Stimulated activated CD4-positive, alpha-beta T cell treated with anti-CD3 and anti-CD28 coated beads, Interleukin-15, amount 100 ng/mL, for 1 hour (primary cell): ENCODE data around the gene SERPINB11.
"Not testable (repeated sequence)": the region's sequence is repeated elsewhere in the genome, so short reads cannot be mapped to it uniquely, and the experiment has no call there.

Source experiments
- DNase-seq, 2 donors: peaks; one replicate each; pipeline ENCODE4 v3.0.0-alpha.2; 2020; ENCODE audit warnings: low read depth in 1 of 2, low spot score in 1 of 2

Gene SERPINB11

DNA sequence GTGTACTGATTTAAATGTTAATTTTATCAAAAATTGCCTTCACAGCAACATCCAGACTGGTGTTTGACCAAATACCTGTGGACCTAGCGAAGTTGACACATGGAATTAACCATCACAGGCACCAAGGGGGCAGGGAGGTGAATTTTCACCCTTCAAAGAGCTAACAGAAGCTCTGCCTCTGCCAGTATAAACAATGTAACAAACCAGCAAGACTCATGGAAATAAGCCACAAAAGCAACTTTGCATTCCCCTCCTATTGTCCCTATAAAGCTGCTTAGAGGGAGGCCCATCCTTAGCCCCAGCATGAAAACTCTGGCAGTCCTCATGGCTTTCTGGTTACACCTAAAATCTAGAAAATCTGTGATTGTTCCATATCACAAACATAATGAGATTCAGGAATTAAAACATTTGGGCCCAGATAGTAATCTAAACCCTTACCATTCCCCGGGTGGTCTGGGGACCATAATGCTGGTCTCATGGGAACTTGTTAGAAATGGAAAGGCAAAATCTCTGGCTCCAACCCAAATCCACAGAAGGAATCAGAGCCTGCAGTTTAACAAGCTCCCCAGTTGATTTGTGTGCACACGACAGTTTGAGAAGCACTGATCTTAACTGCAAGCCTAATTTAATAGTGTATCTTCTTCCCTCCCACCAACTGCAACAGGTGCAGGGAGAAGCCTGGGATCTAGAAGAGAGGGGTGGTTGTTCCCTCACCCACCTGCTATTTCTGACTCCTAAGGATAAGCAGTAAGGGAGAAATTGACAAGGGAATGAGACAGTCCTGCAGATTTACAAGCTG lies 23.1 kb downstream of the SERPINB11 start:
- no peak for DNase-seq

DNA sequence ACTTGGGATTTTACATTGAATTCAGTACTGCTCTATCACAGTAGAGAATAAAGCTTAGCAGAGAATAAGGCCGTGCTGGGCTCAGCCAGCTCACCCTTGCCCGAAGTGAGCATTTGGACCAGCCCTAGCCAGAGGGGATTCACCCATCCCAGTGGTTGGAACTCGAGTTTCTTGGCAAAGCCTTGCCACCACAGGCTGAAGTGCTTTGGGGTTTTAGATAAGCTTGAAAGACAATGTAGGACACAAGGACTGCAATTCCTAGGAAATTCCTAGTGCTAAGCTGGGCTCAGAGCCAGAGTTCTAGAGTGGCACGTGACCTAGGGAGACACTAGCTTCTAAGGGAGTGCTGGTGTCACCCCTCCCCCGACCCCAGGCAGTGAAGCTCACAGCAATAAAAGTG lies 28.0 kb downstream of the SERPINB11 start:
- DNase-seq = no peak

DNA sequence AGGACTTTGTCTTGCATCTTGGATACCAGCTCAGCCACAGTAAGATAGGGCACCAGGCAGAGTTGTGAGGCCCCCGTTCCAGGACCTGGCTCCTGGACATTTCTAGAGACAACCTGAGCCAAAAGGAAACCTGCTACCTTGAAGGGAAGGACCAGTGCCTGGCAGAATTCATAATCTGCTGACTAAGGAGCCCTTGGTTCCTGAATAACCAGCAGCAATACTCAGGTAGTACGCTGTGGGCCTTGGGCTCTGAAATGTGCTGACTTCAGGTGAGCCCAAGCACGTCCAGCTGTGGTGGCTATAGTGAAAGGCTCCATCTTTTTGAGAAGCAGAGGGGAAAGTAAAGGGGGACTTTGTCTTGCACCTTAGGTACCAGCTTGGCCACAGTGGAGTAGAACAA lies 28.5 kb downstream of the SERPINB11 start:
- no peak for DNase-seq

DNA sequence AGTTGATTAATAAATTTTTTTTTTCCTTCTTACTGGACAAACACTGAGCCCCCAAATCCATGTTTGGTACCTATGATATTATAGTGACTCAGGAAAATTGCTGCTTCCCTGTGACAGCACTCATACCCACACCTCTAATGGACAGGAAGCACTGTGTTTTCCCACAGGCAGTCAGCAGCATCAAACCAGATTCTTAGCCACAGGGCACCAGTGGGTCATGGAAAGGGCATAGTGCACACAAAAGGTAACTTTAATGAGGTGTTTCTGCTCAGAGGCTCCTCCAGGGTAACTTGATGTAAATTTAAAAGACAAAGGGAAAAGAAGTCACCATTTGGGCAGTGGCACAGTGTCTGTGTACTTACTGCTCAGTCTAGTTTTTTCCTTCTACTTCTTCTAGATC lies 34.1 kb downstream of the SERPINB11 start:
- no peak for DNase-seq

DNA sequence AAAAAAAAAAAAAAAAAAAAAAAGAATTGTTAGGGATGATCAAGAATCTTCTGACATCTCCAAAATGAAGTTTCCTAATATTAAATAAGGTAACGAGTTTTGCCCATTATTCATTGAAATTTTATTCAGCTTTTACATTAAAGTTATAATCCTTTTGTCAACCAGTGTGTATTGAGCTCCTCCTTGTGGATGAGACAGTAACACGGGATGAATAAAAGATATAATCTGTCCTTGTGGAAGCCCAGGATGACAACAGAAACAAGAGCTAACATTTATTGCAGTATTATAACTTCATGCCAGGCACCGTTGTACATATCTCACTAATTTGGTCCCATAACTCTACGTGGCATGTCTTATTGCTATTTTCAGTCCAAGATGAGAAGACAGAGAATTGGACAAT lies 39.0 kb downstream of the SERPINB11 start:
- DNase-seq = no peak

DNA sequence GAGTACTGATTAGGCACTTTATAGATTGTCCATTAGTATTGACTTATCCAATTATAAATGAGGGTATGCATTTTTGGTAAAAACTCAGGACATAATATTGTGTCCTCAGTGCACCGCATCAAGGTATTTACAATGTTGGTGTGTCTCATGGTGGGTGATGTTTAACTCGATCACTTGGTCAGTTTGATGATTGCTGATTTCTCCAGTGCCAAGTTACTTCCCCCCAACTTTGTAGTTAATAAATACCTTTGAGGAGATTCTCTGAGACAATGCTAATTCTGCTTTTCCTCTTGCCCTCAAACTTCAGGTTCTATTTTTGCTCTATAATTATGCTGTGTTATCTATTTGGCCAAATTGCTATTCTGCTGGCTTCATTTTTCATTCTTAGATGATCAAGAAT lies 44.2 kb downstream of the SERPINB11 start:
- no peak for DNase-seq

DNA sequence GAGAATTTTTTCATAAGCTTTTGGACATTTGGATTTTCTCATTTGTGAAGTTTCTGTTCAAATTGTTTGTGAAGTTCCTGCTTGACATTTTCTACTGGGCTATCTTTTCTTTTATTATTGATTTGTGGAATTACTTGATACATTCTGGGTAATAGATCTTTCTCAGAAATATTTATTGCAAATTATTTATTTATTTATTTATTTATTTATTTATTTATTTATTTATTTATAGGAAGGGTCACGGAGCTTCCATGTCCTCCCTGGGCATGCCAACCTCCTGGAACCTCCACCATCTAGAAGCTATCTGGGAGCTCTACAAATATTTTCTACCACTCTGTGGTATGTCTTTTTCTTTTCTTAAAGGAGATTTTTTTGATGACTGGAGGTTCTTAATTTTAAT lies 46.7 kb downstream of the SERPINB11 start:
- DNase-seq = no peak

DNA sequence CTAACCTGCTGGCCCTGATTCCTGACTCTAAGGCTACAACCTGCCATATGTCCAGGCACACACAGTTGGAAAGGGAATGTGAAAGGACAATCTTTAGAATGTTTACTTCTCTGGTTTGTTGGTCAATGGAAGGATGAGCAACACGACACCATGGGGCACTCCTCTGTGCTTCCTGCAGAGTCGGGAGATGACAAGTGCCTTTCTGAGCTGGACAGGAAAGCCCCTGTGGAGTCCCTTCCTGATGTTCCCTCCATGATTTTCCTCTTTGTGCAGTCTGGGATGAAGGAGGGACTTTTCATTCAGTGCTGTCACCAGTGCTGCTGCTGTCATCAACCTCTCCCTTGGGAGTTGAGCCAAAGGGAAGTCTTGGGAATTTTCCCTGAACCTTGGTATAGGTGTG lies 49.9 kb downstream of the SERPINB11 start:
- DNase-seq = no peak

DNA sequence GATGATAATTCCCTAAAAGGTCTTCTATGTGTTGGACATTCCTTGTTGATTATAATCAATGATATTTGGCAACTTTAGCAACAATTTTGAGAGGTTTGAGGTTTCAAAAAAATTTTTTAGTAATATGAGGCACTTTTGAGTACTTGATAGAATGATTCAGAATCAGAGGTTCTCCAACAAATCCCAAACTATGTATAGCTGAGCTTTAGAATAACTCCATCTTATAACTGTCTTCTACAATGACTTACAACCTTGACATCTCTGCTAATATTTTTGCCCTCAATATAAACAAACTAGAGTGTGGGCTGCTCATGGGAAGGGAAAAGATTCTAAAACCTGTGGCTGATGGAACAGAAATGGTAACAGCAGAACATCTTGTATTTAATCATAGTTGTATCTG lies 50.9 kb downstream of the SERPINB11 start:
- DNase-seq = no peak

DNA sequence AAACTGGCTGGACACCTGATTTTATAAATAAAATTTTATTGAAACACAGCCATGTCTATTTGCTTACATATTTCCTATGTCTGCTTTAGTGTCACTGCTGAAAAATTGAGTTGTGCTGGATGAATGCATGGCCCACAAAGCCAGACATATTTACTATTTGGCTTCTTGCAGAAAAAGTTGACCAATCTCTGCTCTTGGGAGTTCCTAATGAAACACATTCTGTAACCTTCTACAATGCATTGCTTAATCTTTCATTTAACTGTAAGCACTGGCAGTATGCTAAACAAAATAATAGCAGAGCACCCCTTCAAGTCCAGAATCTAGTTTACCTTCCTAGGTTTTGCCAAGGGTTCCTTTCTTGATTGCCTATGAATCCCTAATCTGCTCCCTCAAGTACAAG lies 54.8 kb downstream of the SERPINB11 start:
- DNase-seq = no peak

DNA sequence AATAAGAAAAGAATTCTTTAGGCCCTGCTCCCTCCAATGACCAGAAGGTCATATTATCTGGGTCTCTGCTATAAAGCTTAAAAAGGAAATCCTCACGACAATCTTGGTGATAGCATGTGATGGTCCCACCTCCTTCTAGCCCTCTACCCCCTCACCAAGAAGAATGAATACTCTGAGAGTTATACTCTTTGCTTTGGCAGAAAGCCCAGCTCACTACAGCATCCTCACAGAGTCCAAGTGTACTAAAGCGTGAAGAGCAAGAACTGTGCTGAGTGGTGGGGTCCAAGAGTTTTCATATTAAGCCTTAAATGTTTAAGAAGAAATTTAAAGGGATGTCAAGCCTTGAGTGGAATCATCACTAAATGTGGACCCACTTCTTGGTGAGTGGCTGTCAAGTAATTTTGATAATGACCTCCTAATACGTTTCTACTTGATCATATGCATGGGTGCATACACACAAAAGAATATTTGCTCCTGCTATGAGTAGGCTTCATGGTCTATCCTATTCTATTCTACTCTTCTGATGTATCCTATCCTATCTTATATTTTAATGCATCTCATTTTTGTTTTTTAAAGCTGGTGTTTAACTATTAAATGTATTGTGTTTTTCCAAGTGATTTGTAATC lies 56.0 kb downstream of the SERPINB11 start:
- DNase-seq = no peak

DNA sequence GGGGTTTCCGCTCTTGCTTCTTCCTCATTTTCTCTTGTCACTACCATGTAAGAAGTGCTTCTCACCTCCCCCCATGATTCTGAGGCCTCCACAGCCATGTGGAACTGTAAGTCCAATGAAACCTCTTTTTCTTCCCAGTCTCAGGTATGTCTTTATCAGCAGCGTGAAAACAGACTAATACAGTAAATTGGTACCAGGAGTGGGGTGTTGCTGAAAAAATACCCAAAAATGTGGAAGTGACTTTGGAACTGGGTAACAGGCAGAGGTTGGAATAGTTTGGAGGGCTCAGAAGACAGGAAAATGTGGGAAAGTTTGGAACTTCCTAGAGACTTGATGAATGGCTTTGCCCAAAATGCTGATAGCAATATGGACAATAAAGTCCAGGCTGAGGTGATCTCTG lies 57.0 kb downstream of the SERPINB11 start:
- DNase-seq = not testable (repeated sequence)

DNA sequence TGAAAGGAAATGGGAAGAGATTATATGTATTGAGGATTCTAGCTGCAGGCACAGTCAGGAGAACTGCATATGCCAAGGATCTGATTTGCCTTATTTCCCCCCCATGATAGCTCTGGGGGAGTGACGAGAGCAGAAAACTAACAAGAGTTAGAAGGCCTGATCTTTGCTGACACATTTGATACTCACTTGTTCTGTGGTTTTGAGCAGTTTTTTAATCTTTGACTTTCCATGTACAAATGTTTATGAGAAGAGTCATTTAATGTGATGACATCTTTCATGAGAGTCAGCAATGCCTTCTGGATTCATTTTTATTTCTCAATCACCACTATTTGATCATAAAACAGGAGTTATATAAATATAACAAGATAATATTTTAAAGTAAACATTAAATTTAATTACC lies 59.8 kb downstream of the SERPINB11 start:
- no peak for DNase-seq

DNA sequence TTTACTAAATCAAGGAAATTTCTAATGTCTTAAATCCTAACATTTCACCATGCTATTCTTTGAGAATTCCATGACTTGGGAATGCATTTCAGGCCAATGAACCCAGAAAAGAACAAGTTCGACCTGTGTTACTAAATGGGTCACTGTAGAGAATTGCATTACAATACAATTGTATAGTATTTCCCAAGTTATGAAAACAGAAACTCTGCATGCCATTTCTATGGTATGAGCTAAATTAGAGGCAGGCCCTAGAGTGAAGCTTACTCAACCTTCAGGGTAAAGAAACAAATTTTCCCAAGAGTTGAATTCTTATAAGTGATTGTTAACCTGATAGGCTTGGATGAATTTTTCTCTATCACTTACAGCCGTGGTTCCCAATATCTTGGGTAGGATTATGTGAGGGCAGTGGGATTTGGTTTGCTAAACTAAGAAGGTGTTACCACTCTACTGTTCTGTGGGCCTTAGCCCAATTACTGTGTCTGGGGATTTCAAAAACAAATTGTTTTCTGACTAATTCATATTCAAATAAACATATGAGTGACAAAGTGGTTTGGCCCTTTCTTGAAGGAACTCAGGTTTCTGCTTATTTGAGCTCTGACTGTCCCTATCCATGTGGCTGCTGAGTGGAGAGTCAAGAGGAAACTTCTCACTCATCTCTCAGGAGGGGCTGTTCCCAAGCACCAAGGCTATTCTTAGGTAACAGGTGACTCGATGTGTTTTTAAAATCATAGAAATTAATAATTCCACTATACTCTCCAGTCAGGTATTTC lies 61.3 kb downstream of the SERPINB11 start:
- no peak for DNase-seq

DNA sequence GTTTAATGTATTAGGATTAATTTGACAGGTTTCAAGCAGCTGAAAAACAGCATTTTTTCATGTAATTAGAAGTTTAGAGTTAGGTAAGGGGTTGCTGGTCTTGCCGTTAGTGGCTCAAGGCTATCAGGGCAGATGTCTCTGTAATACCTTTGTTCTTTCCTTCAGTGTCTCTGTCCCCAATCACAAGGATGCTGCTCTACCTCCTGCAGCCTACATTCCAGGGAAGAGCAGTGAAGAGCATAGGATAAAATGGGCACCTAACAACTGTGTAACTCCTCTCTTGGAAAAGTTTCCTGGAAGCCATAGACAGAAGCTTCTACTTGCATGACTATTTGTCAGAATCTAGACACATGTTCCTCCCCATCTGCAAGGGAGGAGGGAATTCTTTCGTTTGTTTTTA lies 63.1 kb downstream of the SERPINB11 start:
- no peak for DNase-seq
